GM21515 (cell line): Measurements from ENCODE around the gene POLR2H.

Experiments
- ATAC-seq: cut with Tn5 transposase; IDR thresholded peaks from one replicate; pipeline ENCODE4 v1.9.1; 2021; ENCODE audit not compliant: unreplicated experiment

The POLR2H gene

DNA sequence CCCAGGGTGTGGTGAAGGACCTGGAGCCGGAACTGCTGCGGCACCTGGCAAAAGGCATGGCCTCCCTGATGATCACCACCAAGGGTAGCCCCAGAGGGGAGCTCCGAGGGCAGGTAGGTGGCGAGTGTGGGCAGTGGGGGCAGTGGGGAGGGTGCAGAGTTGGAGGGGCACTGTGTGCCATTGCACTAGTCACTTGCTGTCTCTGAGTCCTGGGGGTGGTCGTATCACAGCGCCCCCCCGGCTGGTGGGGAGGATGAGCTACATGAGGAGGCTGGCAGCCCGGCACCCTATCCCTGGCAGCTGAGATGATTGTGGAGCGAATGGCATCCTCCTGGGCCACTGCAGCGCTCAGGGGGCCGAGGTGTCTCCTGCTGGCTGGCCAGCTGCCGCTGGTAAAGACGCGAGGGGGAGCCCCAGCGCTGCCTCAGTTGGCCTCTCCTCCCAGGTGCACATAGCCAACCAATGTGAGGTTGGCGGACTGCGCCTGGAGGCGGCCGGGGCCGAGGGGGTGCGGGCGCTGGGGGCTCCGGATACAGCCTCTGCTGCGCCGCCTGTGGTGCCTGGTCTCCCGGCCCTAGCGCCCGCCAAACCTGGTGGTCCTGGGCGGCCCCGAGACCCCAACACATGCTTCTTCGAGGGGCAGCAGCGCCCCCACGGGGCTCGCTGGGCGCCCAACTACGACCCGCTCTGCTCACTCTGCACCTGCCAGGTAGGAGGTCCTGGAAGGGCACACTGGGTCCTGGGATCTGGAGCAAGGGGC is 24.7 kb downstream of the POLR2H start:
- no peak for ATAC-seq

DNA sequence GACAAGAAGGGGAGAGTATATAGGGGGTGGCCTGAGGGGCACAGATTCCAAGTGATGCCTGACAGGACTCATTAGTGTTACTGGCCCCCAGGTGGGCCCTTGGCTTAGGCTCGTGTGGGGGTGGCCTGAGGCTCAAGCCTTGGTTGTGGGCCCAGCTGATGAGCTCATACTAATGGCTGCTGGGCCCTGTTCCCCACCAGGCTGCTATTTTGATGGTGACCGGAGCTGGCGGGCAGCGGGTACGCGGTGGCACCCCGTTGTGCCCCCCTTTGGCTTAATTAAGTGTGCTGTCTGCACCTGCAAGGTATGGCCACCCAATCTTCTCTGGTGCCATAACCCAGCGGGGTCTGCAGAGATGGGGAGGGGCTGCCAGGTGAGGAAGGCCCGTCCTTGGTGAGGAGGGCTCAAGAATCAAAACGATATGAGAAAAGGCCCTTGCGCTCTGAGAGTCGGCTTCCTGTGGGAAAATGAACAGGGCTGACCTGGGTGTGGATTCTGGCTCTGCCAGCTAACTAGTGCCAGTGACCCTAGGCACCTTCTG is 25.7 kb downstream of the POLR2H start:
- ATAC-seq = no peak

DNA sequence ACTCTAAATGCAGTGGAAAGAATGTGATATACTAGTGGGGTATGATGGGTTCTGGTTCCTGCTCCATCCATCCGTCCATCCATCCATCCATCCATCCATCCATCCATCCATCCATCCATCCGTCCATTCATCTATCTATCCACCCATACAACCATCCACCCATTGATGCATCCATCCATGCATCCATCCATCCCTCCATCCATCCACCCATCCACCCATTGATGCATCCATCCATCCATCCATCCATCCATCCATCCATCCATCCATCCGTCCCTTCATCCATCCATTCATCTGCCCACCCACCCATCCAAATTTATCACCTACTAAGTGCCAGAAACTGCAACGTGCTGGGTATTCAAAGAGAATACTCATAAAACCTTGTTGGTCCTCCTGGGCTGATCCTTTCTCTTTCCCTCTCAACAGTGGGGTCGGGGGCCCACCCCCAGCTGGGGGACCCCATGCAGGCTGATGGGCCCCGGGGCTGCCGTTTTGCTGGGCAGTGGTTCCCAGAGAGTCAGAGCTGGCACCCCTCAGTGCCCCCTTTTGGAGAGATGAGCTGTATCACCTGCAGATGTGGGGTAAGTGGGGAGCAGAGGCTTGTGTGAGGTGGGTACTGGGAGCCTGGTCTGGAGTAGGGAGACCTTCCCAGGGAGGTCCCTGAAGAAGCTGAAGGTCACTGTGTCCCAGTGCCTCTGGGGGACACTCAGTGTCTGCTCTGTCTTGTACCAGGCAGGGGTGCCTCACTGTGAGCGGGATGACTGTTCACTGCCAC is 26.8 kb downstream of the POLR2H start:
- ATAC-seq = no peak

DNA sequence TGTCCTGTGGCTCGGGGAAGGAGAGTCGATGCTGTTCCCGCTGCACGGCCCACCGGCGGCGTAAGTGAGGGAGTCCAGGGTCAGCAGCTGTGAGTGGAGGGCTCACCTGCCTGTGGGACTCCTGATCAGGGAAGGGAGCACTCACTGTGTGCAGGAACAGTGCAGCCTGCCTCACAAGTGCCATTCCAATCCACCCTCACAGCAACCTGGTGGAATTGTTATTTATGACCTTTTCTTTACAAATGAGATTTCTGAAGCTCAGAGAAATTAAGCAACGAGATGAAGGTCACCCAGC is 27.4 kb downstream of the POLR2H start:
- no peak for ATAC-seq

DNA sequence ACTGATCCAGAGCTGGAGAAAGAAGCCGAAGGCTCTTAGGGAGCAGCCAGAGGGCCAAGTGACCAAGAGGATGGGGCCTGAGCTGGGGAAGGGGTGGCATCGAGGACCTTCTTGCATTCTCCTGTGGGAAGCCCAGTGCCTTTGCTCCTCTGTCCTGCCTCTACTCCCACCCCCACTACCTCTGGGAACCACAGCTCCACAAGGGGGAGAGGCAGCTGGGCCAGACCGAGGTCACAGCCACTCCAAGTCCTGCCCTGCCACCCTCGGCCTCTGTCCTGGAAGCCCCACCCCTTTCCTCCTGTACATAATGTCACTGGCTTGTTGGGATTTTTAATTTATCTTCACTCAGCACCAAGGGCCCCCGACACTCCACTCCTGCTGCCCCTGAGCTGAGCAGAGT is 27.9 kb downstream of the POLR2H start:
- ATAC-seq = no peak

DNA sequence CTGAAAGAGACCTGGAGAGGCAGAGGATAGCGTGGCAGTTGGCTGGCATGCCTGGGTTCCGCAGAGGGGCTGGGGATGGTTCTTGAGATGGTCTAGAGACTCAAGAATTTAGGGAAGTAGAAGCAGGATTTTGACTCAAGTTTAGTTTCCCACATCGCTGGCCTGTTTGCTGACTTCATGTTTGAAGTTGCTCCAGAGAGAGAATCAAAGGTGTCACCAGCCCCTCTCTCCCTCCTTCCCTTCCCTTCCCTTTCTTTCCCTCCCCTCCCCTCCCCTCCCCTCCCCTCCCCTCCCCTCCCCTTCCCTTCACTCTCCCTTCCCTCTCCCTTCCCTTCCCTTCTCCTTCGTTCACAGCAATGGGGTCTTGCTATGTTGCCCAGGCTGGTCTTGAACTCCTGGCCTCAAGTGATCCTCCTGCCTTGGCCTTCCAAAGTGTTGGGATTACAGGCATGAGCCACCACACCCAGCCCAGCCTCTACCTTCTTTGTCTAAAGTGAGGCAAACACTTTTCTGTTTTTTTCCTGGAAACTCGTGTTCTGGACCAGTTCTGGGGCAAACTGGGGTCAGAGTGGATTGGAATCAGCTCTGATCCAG is 28.5 kb downstream of the POLR2H start:
- ATAC-seq = no peak

DNA sequence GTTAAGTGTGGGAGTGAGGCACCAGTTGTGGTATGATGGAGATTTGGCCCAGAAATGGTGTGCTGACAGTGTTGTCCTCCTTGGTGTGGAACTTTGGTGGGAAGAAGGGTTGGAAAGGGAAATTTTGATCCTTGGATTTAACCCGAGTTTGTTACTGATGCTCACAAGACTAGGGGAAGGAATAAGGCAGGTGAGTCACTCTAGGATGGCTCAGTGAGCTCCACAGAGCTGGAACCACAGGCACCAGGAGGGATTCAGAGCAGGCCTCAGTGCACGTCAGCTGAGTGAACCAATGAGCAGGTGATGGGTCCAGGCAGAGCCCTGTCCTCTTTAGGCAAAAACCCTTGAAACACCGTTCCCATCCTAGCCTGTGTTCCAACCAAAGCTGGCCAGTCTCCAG is 29.8 kb downstream of the POLR2H start:
- no peak for ATAC-seq

DNA sequence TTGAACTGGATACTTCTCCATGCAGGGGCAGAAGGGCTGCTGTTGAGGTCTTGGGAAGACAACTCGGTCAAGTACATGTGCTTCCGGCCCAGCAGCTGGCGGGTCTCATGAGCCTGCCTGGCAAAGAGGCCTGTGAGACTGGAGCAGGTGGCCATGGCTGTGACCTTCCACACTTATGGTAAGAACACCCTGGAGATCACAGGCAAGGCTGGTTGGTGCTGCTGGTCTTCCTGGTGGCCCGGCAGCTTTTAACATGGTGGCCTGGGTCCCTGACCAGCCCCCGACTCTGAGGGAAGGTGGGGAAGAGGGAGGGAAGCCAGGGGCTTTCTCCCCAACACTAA is 33.8 kb downstream of the POLR2H start:
- ATAC-seq = no peak

DNA sequence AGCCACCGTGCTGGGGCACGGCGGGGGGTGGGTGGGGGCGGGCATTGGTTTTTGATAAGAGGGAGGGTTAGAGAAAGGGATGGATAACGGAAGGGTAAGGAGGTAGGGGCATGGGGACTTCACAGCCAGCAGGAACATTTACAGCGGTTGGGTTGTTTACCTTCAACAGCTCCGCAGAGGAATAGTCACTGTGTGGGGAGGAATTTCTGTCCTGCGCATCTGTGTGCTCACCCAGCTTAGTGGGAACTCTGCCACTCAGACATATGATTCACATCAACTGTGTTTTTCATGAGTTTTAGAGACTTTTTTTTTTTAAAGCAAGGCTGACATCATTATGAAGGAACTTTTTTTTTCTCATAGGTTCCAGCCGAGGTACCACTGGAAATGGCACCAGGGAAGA is 37.9 kb downstream of the POLR2H start:
- ATAC-seq = no peak

DNA sequence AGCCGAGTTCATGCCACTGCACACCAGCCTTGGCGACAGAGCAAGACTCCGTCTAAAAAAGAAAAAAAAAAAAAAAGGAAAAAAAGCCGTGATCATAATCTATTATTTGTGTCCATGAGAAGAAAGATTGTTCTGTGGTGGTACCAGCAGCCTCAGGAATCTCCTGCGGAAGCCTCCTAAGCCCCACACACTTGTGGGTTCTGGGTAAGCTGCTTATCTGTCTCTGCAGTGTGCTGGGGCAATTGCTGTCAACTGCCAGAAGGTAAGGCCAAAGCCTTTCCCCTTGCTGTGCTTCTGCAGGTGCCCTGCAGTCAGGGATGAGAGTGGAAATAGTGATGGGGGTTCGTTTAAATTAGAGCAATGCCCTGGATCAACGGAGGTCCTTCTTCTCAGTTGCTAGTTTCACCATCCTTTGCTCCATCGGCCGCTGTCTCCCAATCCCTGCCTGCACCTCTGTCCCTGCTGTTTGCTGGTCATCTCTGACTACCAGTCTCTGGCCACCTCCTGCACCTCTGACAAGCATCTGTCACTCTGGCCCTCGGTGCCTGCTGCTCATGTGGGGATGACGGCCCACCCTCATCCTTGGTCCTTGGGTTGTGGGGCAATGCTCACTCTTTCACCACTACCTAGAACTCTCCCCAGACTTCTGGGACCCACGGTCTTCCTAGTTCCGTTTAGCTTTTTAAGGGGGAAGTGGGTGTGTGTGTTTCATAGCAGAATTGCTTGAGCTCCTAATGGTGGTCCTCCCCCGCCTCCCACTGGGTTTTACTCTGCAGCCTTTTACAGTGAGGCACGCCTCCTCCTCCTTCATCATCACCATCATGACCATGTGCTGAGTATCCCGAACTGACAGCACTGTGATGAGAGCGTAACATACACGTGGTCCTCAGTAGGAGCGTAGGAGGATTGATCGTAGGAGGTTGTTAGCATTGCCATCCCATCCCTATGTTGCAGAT is 43.8 kb downstream of the POLR2H start:
- ATAC-seq = no peak

DNA sequence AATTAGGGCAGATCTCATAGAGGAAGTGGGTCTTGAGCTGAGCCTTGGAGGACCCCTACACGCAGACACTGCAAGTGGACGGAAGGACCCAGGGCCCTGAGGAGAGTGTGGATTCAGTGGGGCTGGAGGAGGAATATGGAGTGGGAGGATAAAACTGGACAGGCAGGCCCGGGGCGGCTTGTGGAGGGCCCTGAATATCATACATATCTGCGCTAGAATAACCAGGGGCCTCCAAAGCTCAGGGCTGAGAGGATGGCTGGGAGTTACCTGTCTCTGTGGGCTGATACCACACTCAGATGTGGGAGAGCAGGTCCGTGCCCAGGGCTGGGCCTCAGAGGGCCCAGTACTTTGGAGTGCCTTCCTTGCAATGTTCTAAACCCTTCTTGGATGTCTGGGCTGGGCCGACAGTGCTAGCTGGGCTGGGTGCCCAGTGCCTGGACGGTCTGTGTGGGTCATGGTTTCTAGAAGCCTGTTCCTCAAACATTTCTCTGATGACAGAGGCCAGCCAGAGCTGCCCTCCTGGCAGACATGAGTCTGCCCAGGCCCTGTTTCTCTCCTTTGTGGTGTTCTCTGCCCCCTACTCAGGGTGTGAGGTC is 47.9 kb downstream of the POLR2H start:
- no peak for ATAC-seq

DNA sequence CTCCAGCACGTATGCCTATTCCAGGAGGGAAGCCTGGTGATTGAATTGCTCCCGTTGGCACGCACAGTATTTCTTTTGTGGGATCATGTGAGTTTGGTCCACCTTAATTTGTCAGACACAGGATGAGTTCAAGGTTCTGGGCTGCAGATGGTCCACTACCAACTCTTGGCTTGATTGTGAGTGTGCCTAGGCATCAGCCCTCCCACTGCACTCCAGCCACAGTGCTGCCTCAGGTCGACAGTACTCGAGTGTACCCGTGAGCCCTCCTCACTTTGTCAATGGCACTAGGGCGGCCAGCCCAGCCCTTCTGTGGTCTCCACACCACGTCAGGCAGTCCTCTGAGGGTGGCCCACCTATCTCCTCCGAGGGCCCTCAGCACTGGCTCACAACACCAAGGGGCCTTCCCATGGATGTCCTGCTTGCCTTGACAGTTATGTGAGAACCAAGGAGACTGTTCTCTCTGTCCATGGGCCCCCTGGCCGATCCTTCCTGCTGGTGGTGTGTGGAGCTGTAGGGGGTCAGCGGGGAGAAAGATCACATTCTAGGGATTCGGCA is 48.5 kb downstream of the POLR2H start:
- ATAC-seq = no peak

DNA sequence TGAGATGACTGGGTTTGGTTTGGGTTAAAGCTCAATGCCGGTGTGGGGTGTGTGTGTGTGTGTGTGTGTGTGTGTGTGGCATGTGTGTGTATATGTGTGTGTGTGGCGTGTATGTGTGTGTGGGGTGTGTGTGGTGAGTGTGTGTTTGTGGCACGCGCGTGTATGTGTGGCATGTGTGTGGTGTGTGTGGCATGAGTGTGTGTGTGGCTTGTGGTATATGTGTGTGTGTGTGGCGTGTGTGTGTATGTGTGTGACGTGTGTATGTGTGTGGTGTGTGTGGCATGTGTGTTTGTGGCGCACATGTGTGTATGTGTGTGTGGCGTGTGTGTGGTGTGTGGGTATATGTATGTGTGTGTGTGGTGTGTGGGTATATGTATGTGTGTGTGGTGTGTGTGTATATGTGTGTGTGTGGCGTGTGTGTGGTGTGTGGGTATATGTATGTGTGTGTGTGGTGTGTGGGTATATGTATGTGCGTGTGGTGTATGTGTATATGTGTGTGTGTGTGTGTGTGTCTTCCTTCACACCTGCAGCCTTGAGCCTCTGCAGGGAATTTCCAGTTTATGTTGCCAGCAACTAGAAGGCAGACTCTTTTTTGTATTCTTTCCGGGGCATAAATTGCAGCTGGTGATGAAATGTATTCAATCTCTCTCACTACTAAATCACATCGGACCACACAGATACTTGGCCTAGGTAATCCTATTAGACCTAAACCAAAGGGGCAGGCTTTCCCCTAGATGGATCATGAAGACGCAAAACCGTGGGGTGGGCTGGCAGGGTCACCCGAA is 53.1 kb downstream of the POLR2H start:
- no peak for ATAC-seq

DNA sequence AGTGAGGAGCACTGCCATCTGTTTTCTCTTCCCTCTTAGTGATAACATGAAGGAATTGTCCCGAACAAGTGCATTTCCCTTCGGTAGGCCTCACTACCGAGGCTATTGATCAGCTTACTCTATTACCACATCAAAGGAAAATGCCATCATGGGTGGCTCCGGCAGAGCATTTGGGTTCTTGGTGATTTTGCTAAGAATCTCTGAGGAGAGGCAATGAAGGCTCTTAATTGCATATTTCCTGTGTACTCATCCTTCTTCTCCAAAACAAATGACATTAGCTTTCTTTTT is 53.6 kb downstream of the POLR2H start:
- ATAC-seq = no peak

DNA sequence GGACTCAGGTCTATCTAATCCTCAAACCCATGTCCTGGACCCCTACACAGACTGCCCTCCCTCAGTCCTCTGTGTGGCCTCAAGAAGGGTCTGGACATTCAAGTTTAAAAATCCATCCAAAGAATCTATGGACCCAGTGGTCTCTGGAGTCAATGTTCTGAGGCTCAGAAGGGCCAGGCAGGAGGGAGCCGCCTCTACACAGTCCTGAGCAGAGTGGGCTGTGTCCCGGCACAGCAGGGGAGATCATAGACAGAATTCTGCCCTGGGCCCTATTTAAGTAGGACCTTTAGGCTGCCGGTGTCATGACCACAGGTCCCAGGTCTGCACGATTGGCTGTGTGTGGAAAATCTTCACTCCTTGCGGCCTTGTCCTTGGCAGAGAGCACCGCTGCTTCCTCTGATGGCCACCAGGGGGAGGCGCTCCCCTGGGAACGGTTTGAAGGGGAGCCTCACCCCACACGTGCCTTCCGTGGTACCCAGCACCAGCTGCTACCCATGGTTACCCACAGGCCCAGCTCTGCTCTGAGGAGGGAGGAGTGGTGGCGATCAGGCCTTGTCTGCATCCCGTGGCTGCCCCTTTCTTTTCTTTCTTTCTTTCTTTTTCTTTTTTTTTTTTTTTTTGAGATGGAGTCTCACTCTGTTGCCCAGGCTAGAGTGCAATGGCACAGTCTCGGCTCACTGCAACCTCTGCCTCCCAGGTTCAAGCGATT is 56.3 kb downstream of the POLR2H start:
- peak; percentile 88 for ATAC-seq
